Measurements from ENCODE around the gene RSPH3.

RSPH3 gene

DNA sequence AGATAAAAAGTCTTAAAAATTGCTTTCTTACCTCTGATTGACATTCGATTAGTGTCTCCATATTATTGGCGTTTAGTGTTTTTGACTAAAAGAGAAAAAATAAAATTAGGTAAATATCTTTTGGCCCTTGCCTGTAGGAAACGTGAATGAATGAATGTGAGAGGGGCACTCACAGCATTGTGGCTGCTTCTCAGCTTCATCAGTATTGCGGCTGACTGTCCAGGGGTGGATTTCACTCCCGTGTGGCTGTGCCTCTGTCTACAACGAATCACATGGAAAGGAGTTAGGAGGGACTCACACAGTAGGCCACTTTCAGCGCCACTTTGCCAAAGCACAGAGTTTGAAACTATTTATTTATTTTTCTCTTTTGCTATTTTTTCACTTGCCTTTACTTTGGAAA lies 43.9 kb upstream of the RSPH3 start:
- H3K4me1 ChIP-seq (ENCODE audit: low read depth, poor library complexity, severe bottlenecking), result peaks cover 31% of the 10 kb centered on the region
- TF ChIP-seq, protein P1, sequence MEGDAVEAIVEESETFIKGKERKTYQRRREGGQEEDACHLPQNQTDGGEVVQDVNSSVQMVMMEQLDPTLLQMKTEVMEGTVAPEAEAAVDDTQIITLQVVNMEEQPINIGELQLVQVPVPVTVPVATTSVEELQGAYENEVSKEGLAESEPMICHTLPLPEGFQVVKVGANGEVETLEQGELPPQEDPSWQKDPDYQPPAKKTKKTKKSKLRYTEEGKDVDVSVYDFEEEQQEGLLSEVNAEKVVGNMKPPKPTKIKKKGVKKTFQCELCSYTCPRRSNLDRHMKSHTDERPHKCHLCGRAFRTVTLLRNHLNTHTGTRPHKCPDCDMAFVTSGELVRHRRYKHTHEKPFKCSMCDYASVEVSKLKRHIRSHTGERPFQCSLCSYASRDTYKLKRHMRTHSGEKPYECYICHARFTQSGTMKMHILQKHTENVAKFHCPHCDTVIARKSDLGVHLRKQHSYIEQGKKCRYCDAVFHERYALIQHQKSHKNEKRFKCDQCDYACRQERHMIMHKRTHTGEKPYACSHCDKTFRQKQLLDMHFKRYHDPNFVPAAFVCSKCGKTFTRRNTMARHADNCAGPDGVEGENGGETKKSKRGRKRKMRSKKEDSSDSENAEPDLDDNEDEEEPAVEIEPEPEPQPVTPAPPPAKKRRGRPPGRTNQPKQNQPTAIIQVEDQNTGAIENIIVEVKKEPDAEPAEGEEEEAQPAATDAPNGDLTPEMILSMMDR (conservative IDR thresholded peaks at IDR 0.05; ENCODE audit: low read depth, low read length), result no peak
- no peaks in the 10 kb centered on the region for H3K79me2 ChIP-seq (ENCODE audit: insufficient read depth, low read depth)
- no peak overlapping the region for H2AFZ ChIP-seq (ENCODE audit: low read depth)
- no peaks in the 10 kb centered on the region for H4K20me1 ChIP-seq (ENCODE audit: insufficient read depth)
- no peak overlapping the region for H3K4me3 ChIP-seq (IDR thresholded peaks at IDR 0.05; ENCODE audit: insufficient read depth, low read depth, low read length)
- H3K27me3 ChIP-seq (ENCODE audit: insufficient read depth, low read depth), result no peaks in the 10 kb centered on the region
- H3K27ac ChIP-seq, result no peak overlapping the region
- H3K4me2 ChIP-seq, result no peak overlapping the region
- H3K9ac ChIP-seq, result no peak overlapping the region
- no peaks in the 10 kb centered on the region for H3K36me3 ChIP-seq (ENCODE audit: insufficient read depth)

DNA sequence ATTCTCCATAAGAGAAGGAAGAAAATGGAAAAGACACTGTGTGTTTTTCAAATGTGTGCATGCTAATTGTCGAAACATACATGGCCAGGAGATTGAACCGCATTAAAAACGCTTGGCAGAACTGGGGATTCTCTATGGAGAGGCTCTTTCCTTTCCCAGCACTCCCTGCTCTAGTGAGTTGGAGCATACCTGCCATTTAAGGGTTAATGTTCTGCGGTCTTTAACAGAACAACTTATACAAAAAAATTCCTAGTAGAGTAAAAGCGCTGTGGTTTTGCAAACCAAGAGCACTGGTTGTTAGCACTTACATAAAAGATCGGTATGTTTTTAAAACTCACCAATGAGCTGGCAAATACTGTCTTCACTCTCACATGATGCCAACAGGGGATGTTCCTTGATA lies 43.2 kb upstream of the RSPH3 start:
- H3K27ac ChIP-seq, result no peak overlapping the region
- H4K20me1 ChIP-seq (ENCODE audit: insufficient read depth), result no peaks in the 10 kb centered on the region
- no peak overlapping the region for H3K9ac ChIP-seq
- TF ChIP-seq, protein P1 (conservative IDR thresholded peaks at IDR 0.05; ENCODE audit: low read depth, low read length), result no peak
- H3K4me2 ChIP-seq, result no peak overlapping the region
- H3K36me3 ChIP-seq (ENCODE audit: insufficient read depth), result no peaks in the 10 kb centered on the region
- no peak overlapping the region for H3K4me3 ChIP-seq (IDR thresholded peaks at IDR 0.05; ENCODE audit: insufficient read depth, low read depth, low read length)
- H3K4me1 ChIP-seq (ENCODE audit: low read depth, poor library complexity, severe bottlenecking), result peaks cover 36% of the 10 kb centered on the region
- no peaks in the 10 kb centered on the region for H3K79me2 ChIP-seq (ENCODE audit: insufficient read depth, low read depth)
- H2AFZ ChIP-seq (ENCODE audit: low read depth), result no peak overlapping the region
- no peaks in the 10 kb centered on the region for H3K27me3 ChIP-seq (ENCODE audit: insufficient read depth, low read depth)

DNA sequence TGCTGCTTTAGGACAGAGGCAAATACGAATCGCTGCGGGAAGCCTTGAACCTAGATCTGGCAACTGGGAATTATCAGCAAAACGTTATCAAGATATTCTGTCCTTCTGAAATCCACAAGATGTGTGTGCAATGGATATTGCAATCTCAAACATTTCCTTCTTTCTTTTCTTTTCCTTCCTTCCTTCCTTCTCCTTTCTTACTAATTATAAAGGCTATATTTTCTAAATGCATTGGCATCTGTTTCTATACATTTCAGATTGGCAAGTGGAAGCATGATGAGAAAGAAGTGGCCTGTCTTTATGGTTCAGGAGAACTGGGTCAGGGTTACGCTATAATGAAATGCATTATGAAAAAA lies 42.8 kb upstream of the RSPH3 start:
- Histone ChIP-seq H3K9ac (no peak overlapping the region), H3K36me3 (ENCODE audit: insufficient read depth) (no peaks in the 10 kb centered on the region), H3K79me2 (ENCODE audit: insufficient read depth, low read depth) (no peaks in the 10 kb centered on the region), H3K4me3 (IDR thresholded peaks at IDR 0.05; ENCODE audit: insufficient read depth, low read depth, low read length) (no peak overlapping the region), H4K20me1 (ENCODE audit: insufficient read depth) (no peaks in the 10 kb centered on the region), H3K27me3 (ENCODE audit: insufficient read depth, low read depth) (no peaks in the 10 kb centered on the region), H3K4me2 (peak overlapping the region; percentile 47; the same call in 1 of the 2 replicates), H3K27ac (peak overlapping the region; percentile 53; the same call in 1 of the 2 replicates), H2AFZ (ENCODE audit: low read depth) (peak overlapping the region; percentile 59), H3K4me1 (ENCODE audit: low read depth, poor library complexity, severe bottlenecking) (peaks cover 40% of the 10 kb centered on the region)
- TF ChIP-seq, protein P1 (conservative IDR thresholded peaks at IDR 0.05; ENCODE audit: low read depth, low read length), result peak; percentile 64

DNA sequence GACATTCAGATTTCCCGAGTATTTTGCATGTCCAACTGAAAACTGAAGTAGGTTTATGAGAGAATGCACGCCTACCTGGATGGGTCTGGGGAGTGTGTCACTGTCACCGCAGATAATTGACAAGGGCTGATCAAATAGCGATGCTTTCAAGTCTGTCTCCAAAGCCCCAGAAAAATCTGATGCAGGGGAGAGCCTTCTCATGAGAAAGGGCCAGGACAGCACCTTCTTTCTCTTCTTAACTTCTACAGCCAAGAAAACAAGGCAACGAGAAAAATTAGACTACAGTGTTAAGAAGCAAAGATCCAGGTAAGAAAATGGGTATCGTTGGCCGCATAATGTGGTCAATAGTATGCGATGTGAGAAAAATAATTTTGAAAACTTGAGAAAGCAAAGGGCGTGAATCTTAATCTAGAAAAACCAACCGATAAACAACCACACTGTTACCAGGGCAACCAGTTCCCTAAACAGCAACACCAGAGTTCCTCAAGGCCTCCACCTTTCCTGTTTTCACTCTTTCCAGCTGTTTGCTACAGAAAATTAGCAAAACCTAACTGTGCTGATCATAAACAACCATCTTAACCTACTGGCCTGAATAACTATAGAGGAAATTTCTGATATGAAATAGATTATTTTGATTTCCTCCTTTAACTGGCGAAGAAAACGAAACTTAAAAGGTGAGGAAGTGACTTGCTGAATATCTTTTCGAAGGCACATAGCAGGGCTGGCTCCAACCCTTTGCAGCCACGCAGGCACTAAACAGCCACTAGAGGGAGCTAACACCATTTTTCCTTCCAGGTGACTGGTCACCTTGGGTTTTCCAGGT lies 42.2 kb upstream of the RSPH3 start:
- Histone ChIP-seq H3K79me2 (ENCODE audit: insufficient read depth, low read depth) (no peaks in the 10 kb centered on the region), H3K27me3 (ENCODE audit: insufficient read depth, low read depth) (no peaks in the 10 kb centered on the region), H3K9ac (peak overlapping the region; percentile 59), H4K20me1 (ENCODE audit: insufficient read depth) (no peaks in the 10 kb centered on the region), H3K27ac (peak overlapping the region; percentile 53), H2AFZ (ENCODE audit: low read depth) (peak overlapping the region; percentile 59), H3K36me3 (ENCODE audit: insufficient read depth) (no peaks in the 10 kb centered on the region), H3K4me2 (peak overlapping the region; percentile 47), H3K4me3 (IDR thresholded peaks at IDR 0.05; ENCODE audit: insufficient read depth, low read depth, low read length) (no peak overlapping the region), H3K4me1 (ENCODE audit: low read depth, poor library complexity, severe bottlenecking) (peaks cover 46% of the 10 kb centered on the region)
- TF ChIP-seq, protein P1 (conservative IDR thresholded peaks at IDR 0.05; ENCODE audit: low read depth, low read length), result peak; percentile 96

Measured in KMS-11 (cell line).